K562 treated with DMSO at 1 percent for 48 hours (cell line): ENCODE results near the gene GBP3. TPM values are rescaled to one million over a fixed set of nuclear protein-coding genes. Genes with fewer than 3 reads are reported as not detected.

Source experiments
- total RNA-seq: library from RNA; unstranded; fragments of 300-600 nt; gene quantifications from 2 replicates; pipeline ENCODE4 v1.2.3, GENCODE V29; 2022; ENCODE audit warnings: low replicate concordance; ENCODE audit errors: extremely low read depth

GBP3 gene
- not detected in 2 replicates for total RNA-seq

GRCh38 chr1:89022167-89022959 is at the start of gene GBP3:
TSS of gene GBP3 (minus strand) at chr1:89022866. CDS start at chr1:89020721, 2,145 bp downstream.

GRCh38 chr1:89065079-89065868 is 42.6 kb upstream of the GBP3 start, which contains the start of gene GBP1:
TSS of gene GBP1 (minus strand) at chr1:89065208. CDS start at chr1:89063234, 1,974 bp downstream.

Other genes starting within 250 kb of the GBP3 start
- gene GTF2B, start 131.3 kb downstream of the GBP3 start, total RNA-seq: not detected in 2 replicates
- gene KYAT3, start 30.2 kb downstream of the GBP3 start, total RNA-seq: not detected in 2 replicates
- gene RBMXL1, start 30.2 kb downstream of the GBP3 start, total RNA-seq: not detected in 2 replicates
- not detected in 2 replicates for gene GBP1, start 42.3 kb upstream of the GBP3 start, total RNA-seq
- gene GBP2, start 103.2 kb upstream of the GBP3 start, total RNA-seq: not detected in 2 replicates
- gene GBP7, start 153.1 kb upstream of the GBP3 start, total RNA-seq: not detected in 2 replicates
- gene GBP4, start 176.1 kb upstream of the GBP3 start, total RNA-seq: not detected in 2 replicates
- not detected in 2 replicates for gene GBP5, start 250.0 kb upstream of the GBP3 start, total RNA-seq